Left ventricle myocardium inferior (tissue), 1 donor: ENCODE data around the gene MTA3. TPM values are rescaled to one million over a fixed set of nuclear protein-coding genes. Genes with fewer than 3 reads are reported as not detected.
A peak's percentile ranks its signal among the peaks of the same experiment; 100 is the strongest.

Source experiments
- DNase-seq: peaks from one replicate; pipeline ENCODE4 v3.0.0-alpha.2; 2020
- H3K27ac ChIP-seq: fragments of 200-600 bp; replicated peaks from 2 replicates; pipeline ENCODE4 v1.8.0; 2021
- H3K27me3 ChIP-seq: fragments of 200-600 bp; 2 replicates; pipeline ENCODE4 v1.8.0; 2021; ENCODE audit warnings: low read depth
- H3K36me3 ChIP-seq: fragments of 200-600 bp; 2 replicates; pipeline ENCODE4 v1.8.0; 2021
- H3K4me1 ChIP-seq: fragments of 200-600 bp; 2 replicates; pipeline ENCODE4 v1.8.0; 2021
- H3K4me3 ChIP-seq: fragments of 200-600 bp; 2 replicates; pipeline ENCODE4 v1.8.0; 2021; ENCODE audit warnings: mild to moderate bottlenecking, moderate library complexity
- H3K9me3 ChIP-seq: fragments of 200-600 bp; replicated peaks from 2 replicates; pipeline ENCODE4 v1.8.0; 2021
- intact Hi-C: fragments of 100-400 bp; cut with micrococcal nuclease; formaldehyde crosslinking; loops from one replicate; pipeline ENCODE4 v1.11.0; 2022
- total RNA-seq: library from RNA; stranded (reverse); fragmentation: NEBNext Ultra II Directional; extraction: Animal tissue kit (Norgen Biotek cat#: 25700); gene quantifications from one replicate; pipeline ENCODE4 v1.2.1, GENCODE V29; 2021
- TF ChIP-seq, protein P1 (sequence below): fragments of 200-600 bp; IDR thresholded peaks from 2 replicates; pipeline ENCODE4 v1.8.0; 2021; ENCODE audit warnings: antibody characterized with exemption, mild to moderate bottlenecking, borderline replicate concordance
- donor health status: DM: no; HTN: yes; CAD: no; lungs with severe emphysema.

The MTA3 gene
- total RNA-seq, 1 donor from 2014 or later: 18.1 TPM

DNA sequence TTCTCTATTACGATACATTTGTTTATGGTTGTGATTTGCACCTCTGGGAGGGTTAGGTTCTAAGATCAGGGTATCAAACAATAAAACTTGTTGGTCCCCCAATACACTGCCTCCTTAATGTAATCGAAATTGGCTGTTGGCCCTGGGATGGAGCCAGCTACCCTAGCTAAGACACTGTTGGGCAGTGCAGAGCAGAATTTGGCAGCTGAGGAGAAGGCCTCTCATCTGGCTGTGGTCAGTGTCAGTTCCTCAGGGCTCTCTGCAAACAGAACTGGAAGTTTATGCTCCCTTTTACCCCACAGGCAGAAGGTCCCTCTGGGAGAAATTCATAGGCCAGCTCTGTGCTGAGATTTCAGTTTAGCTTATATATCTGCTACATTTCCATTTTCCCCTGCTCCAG is 232.5 kb downstream of the MTA3 start:
- peak overlapping the region; percentile 10 for H3K27ac ChIP-seq
- H3K4me1 ChIP-seq: peaks cover 13% of the 10 kb centered on the region
- intact Hi-C loops: no loop called here
- no peaks in the 10 kb centered on the region for H3K9me3 ChIP-seq
- no peak for DNase-seq
- no peak overlapping the region for H3K4me3 ChIP-seq
- TF ChIP-seq, protein P1, sequence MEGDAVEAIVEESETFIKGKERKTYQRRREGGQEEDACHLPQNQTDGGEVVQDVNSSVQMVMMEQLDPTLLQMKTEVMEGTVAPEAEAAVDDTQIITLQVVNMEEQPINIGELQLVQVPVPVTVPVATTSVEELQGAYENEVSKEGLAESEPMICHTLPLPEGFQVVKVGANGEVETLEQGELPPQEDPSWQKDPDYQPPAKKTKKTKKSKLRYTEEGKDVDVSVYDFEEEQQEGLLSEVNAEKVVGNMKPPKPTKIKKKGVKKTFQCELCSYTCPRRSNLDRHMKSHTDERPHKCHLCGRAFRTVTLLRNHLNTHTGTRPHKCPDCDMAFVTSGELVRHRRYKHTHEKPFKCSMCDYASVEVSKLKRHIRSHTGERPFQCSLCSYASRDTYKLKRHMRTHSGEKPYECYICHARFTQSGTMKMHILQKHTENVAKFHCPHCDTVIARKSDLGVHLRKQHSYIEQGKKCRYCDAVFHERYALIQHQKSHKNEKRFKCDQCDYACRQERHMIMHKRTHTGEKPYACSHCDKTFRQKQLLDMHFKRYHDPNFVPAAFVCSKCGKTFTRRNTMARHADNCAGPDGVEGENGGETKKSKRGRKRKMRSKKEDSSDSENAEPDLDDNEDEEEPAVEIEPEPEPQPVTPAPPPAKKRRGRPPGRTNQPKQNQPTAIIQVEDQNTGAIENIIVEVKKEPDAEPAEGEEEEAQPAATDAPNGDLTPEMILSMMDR: no peak
- H3K36me3 ChIP-seq: no peaks in the 10 kb centered on the region
- no peaks in the 10 kb centered on the region for H3K27me3 ChIP-seq

DNA sequence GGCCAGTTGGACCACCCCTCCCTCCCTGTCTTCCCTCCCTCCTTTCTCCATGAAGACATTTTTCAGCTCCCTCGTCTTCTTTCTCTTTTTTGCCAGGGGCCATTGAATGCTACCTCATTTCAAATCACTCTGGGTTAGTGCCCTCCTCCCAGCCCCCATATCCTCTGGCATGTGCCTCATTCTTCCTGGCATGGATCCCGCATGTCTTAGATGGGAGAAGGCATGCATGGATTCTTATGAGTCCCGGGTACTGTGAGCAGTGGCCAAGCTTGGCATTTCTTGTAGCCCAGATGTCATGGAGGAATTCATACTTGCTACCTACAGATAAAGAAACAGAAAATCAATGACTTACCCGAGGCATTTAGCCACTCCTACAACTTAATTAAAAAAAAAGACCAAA is 232.9 kb downstream of the MTA3 start:
- TF ChIP-seq, protein P1: no peak
- H3K4me1 ChIP-seq: peaks cover 9% of the 10 kb centered on the region
- peak overlapping the region; percentile 10 for H3K27ac ChIP-seq
- H3K36me3 ChIP-seq: no peaks in the 10 kb centered on the region
- intact Hi-C loops: no loop called here
- H3K27me3 ChIP-seq: no peaks in the 10 kb centered on the region
- no peak overlapping the region for H3K4me3 ChIP-seq
- H3K9me3 ChIP-seq: no peaks in the 10 kb centered on the region
- DNase-seq: no peak

DNA sequence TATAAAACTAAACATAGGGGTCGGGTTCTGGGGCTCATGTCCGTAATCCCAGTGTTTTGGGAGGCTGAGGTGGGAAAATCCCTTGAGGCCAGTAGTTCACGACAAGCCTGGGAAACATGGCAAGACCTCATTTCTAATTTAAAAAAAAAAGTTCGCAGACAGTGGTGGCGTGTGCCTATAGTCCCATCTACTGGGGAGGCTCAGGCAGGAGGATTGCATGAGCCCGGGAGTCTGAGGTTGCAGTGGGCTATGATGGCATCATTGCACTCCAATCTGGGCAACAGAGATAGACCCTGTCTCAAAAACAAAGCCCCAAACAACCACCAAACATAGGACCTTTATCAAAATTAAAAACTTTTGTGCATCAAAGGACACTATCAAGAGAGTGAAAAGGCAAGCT is 233.7 kb downstream of the MTA3 start:
- TF ChIP-seq, protein P1: no peak
- Histone ChIP-seq H3K4me3 (no peak overlapping the region), H3K27ac (no peak overlapping the region), H3K9me3 (no peaks in the 10 kb centered on the region), H3K27me3 (no peaks in the 10 kb centered on the region), H3K4me1 (peaks cover 8% of the 10 kb centered on the region), H3K36me3 (no peaks in the 10 kb centered on the region)
- DNase-seq: no peak
- intact Hi-C loops: no loop called here

DNA sequence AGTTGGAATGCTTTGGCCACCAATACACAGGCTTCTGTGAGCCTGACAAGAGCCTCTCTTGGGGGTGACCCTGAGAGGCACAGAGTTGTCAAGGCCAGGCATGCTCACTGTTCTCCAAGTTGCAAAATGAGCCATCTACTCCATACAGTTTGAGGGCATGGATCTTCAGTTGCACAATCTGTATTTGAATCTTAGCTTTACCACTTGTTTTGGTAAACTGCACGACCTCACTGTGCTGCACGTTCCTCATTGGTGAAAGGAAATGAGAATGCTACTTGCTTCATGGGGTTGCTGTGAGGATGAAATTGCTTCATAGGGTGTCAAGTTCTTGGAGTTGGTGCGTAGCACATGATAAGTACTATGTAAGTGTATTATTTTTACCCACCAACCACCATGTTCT is 235.9 kb downstream of the MTA3 start:
- Histone ChIP-seq H3K27me3 (no peaks in the 10 kb centered on the region), H3K4me3 (no peak overlapping the region), H3K4me1 (peaks cover 18% of the 10 kb centered on the region), H3K9me3 (no peaks in the 10 kb centered on the region), H3K27ac (no peak overlapping the region), H3K36me3 (no peaks in the 10 kb centered on the region)
- intact Hi-C loops: no loop called here
- DNase-seq: no peak
- TF ChIP-seq, protein P1: no peak

DNA sequence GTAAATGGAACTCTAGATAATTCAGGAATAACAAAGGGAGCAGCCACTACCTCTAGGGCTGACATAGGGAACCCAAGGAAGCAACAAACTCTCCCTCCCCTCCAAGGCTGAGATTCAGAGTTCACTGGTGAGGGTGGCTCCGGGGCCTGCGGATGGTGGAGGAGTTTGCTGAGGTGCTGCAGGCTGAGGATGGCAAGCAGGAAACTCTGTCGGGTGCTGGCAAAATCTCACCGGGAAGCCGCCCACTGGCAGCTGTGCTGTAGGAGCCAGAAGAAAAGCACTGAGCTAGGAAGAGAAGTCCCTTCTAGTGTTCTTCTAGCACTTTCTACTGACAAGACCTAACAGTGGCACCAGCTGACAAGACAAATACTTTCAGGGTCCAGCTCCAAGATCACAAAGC is 236.5 kb downstream of the MTA3 start:
- DNase-seq: no peak
- H3K9me3 ChIP-seq: no peaks in the 10 kb centered on the region
- H3K27me3 ChIP-seq: no peaks in the 10 kb centered on the region
- intact Hi-C loops: no loop called here
- no peak overlapping the region for H3K27ac ChIP-seq
- TF ChIP-seq, protein P1: no peak
- H3K36me3 ChIP-seq: no peaks in the 10 kb centered on the region
- H3K4me1 ChIP-seq: peaks cover 20% of the 10 kb centered on the region
- no peak overlapping the region for H3K4me3 ChIP-seq

Other genes with a start within 250 kb of the MTA3 start
- gene COX7A2L, start 207.4 kb upstream of the MTA3 start, total RNA-seq: 109 TPM
- gene KCNG3, start 74.7 kb upstream of the MTA3 start, total RNA-seq: not detected
- 0.36 TPM for gene OXER1, start 195.5 kb downstream of the MTA3 start, total RNA-seq
- gene HAAO, start 224.0 kb downstream of the MTA3 start, total RNA-seq: 2.3 TPM